Uterus (tissue), 2 donors: Measurements from ENCODE around the gene RBM45.

Source experiments
- POLR2A ChIP-seq, 2 donors: fragments of 450-650 bp; IDR thresholded peaks; one replicate each; pipeline ENCODE4 v1.6.1; 2016; ENCODE audit warnings: antibody characterized with exemption in 2 of 2, mild to moderate bottlenecking in 1 of 2, moderate library complexity in 1 of 2
- TF ChIP-seq, protein P1 (sequence below), 4 experiments: fragments of 200-600 bp in 2 of 4; fragments of 450-650 bp in 2 of 4; sonication (generic) in 2 of 4; IDR thresholded peaks; one replicate each; pipeline ENCODE4 v1.5.1; 2016 to 2019; ENCODE audit warnings: antibody characterized with exemption in 4 of 4, mild to moderate bottlenecking in 2 of 4, moderate library complexity in 1 of 4

DNA sequence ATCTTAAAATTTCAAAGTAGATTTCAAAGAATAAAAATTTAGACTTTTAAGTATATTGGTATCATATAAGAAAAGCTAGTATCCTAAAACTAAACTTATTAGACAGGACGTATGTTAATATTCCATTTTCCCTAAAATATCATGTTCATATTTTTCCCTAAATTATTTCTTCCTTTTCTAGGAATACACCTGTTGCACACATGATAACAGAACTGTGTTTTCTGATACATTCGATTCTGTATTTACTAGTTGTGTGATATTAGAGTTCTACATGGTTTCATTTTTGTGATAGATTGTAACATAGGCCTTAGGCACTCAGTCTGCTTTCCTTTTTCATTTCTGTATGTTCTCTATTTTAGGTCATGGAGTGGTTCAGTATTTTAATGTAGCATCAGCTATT, 10.9 kb downstream of the RBM45 start:
- TF ChIP-seq, protein P1, sequence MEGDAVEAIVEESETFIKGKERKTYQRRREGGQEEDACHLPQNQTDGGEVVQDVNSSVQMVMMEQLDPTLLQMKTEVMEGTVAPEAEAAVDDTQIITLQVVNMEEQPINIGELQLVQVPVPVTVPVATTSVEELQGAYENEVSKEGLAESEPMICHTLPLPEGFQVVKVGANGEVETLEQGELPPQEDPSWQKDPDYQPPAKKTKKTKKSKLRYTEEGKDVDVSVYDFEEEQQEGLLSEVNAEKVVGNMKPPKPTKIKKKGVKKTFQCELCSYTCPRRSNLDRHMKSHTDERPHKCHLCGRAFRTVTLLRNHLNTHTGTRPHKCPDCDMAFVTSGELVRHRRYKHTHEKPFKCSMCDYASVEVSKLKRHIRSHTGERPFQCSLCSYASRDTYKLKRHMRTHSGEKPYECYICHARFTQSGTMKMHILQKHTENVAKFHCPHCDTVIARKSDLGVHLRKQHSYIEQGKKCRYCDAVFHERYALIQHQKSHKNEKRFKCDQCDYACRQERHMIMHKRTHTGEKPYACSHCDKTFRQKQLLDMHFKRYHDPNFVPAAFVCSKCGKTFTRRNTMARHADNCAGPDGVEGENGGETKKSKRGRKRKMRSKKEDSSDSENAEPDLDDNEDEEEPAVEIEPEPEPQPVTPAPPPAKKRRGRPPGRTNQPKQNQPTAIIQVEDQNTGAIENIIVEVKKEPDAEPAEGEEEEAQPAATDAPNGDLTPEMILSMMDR (IDR thresholded peaks at IDR 0.05), result no peak
- TF ChIP-seq POLR2A (IDR thresholded peaks at IDR 0.05), result no peak
